ENCODE data around the gene ITGAL. TPM values are rescaled to one million over a fixed set of nuclear protein-coding genes. Genes with fewer than 3 reads are reported as not detected.

ITGAL gene
- total and polyA plus RNA-seq, 2 of the 8 experiments (the other 6 are each of a cell fraction or from before 2014, with no cell fraction given) = not detected

DNA sequence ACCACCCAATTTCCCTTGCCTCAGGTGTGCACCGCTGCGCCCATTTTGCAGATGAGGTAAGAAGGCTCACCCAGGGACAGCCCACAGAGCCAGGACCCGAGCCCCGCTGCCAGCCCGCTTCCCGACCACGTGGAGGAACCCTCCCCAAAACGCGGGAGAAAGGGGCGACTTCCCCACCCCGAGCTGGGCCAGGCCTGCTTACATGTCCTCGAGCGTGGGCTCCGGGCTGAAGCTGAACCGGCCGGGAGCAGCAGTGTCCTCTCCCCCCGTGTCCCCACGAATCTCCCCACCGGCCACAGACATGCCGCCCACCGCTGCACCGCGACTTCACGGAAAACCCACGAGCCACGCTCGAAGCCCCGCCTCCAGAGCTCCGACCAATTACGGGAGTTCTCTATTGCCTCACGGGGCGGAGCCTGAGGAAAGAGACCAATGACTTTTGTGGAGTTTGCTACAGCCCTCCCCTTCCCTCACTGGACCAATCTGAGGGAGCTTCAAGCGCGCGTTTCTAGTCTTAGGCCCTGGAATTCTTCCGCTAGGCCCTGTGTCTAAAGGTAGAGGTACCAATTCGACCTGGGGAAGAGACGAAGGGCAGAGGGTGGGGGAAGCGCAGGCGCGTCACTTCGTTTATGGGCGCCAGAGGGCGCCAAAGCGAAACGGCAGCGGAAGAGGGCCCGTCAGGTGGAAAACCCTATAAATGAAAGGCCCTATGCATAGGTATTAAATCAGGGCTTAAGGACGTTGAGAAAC lies 42.7 kb upstream of the ITGAL start, which contains the start of gene DCTPP1 (continued):
- TF ChIP-seq, protein P1, sequence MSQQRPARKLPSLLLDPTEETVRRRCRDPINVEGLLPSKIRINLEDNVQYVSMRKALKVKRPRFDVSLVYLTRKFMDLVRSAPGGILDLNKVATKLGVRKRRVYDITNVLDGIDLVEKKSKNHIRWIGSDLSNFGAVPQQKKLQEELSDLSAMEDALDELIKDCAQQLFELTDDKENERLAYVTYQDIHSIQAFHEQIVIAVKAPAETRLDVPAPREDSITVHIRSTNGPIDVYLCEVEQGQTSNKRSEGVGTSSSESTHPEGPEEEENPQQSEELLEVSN (IDR thresholded peaks at IDR 0.05) = peak; percentile 83
- TF ChIP-seq RNF2 (IDR thresholded peaks at IDR 0.05; ENCODE audit: borderline replicate concordance, low read depth, low read length, missing control alignments, poor library complexity, severe bottlenecking) (no peak), POLR2A (IDR thresholded peaks at IDR 0.05; ENCODE audit: control extremely low read depth in 1 of 2, low read depth in 2 of 2, low read length in 2 of 2) (peak in 1 of 2 experiments; percentile 47; a peak in 1 of 3 replicates), TBP (IDR thresholded peaks at IDR 0.05; ENCODE audit: low read depth, low read length) (peak; percentile 65), CBX5 (IDR thresholded peaks at IDR 0.05; ENCODE audit: low read depth, low read length) (no peak), PHF8 (conservative IDR thresholded peaks at IDR 0.05; ENCODE audit: low read depth, low read length) (peak; percentile 70; the same call in 1 of the 2 replicates), JUND (IDR thresholded peaks at IDR 0.05; ENCODE audit: low read length) (peak; percentile 32; the same call in 1 of the 2 replicates), SUZ12 (IDR thresholded peaks at IDR 0.05; ENCODE audit: low read length) (no peak), KDM5A (IDR thresholded peaks at IDR 0.05; ENCODE audit: low read length) (no peak), ASH2L (IDR thresholded peaks at IDR 0.05; ENCODE audit: low read length) (no peak), RAD21 (IDR thresholded peaks at IDR 0.05 in 1 of 2, conservative IDR thresholded peaks at IDR 0.05 in 1 of 2; ENCODE audit: low read depth in 2 of 2, low read length in 2 of 2) (peak; percentile 46 to 54), TEAD4 (IDR thresholded peaks at IDR 0.05; ENCODE audit: low read depth, low read length) (peak; percentile 72), CEBPB (IDR thresholded peaks at IDR 0.05; ENCODE audit: low read depth, low read length) (peak; percentile 82; the same call in 1 of the 2 replicates), JUN (IDR thresholded peaks at IDR 0.05; ENCODE audit: low read depth, low read length) (no peak), TAF1 (IDR thresholded peaks at IDR 0.05; ENCODE audit: low read depth, low read length) (peak; percentile 76), SRF (IDR thresholded peaks at IDR 0.05; ENCODE audit: low read depth, low read length) (no peak), NRF1 (IDR thresholded peaks at IDR 0.05; ENCODE audit: low read depth, low read length) (peak; percentile 39), SP4 (IDR thresholded peaks at IDR 0.05; ENCODE audit: low read length) (no peak; the same call in 1 of the 2 replicates), TAF7 (optimal IDR thresholded peaks at IDR 0.05; ENCODE audit: borderline replicate concordance, low read depth, low read length) (no peak), TCF12 (IDR thresholded peaks at IDR 0.05; ENCODE audit: low read depth, low read length) (peak; percentile 28; the same call in 1 of the 2 replicates), CBX8 (IDR thresholded peaks at IDR 0.05; ENCODE audit: borderline replicate concordance, low read depth, low read length) (no peak), CHD2 (IDR thresholded peaks at IDR 0.05; ENCODE audit: low read length) (peak; percentile 64), SIRT6 (IDR thresholded peaks at IDR 0.05; ENCODE audit: low read length) (no peak)
- TF ChIP-seq, protein P2, sequence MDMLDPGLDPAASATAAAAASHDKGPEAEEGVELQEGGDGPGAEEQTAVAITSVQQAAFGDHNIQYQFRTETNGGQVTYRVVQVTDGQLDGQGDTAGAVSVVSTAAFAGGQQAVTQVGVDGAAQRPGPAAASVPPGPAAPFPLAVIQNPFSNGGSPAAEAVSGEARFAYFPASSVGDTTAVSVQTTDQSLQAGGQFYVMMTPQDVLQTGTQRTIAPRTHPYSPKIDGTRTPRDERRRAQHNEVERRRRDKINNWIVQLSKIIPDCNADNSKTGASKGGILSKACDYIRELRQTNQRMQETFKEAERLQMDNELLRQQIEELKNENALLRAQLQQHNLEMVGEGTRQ (IDR thresholded peaks at IDR 0.05; ENCODE audit: low read length) = no peak
